NCI-H446 (cell line): Measurements from ENCODE around the gene CASKIN2.
"Not testable (repeated sequence)": the region's sequence is repeated elsewhere in the genome, so short reads cannot be mapped to it uniquely, and the experiment has no call there.

Source experiments
- DNase-seq, 2 experiments: peaks; one replicate each; lab custom pipeline; 2025; lab: John Stamatoyannopoulos, UW

Gene CASKIN2

GRCh38 chr17:75490953-75491649 lies 24.2 kb downstream of the CASKIN2 start:
- DNase-seq: no peak

GRCh38 chr17:75490173-75490743 lies 25.1 kb downstream of the CASKIN2 start:
- DNase-seq: no peak

- DNase-seq: no peak
These were observed 25.8 kb downstream of the CASKIN2 start for GRCh38 chr17:75489511-75489955.

- DNase-seq: no peak
These were observed 26.4 kb downstream of the CASKIN2 start for GRCh38 chr17:75488693-75489510.

- no peak for DNase-seq
These were observed 27.8 kb downstream of the CASKIN2 start for GRCh38 chr17:75487351-75488070.

- DNase-seq: no peak
These were observed 28.4 kb downstream of the CASKIN2 start for GRCh38 chr17:75486951-75487350.

GRCh38 chr17:75486151-75486550 lies 29.2 kb downstream of the CASKIN2 start:
- DNase-seq: no peak

GRCh38 chr17:75485688-75486087 lies 29.6 kb downstream of the CASKIN2 start:
- no peak for DNase-seq

- DNase-seq: no peak
These were observed 33.0 kb downstream of the CASKIN2 start for GRCh38 chr17:75482098-75482942.

- DNase-seq: no peak
These were observed 33.9 kb downstream of the CASKIN2 start for GRCh38 chr17:75481194-75482068.

- no peak for DNase-seq
These were observed 35.1 kb downstream of the CASKIN2 start for GRCh38 chr17:75480281-75480680.

- no peak for DNase-seq
These were observed 36.8 kb downstream of the CASKIN2 start for GRCh38 chr17:75478508-75478907.

- not testable (repeated sequence) for DNase-seq
These were observed 37.9 kb downstream of the CASKIN2 start for GRCh38 chr17:75477490-75477862.

GRCh38 chr17:75476752-75477489 lies 38.4 kb downstream of the CASKIN2 start:
- DNase-seq: no peak

- DNase-seq: no peak
These were observed 39.1 kb downstream of the CASKIN2 start for GRCh38 chr17:75476271-75476671.

- no peak for DNase-seq
These were observed 39.5 kb downstream of the CASKIN2 start for GRCh38 chr17:75475851-75476250.

- no peak for DNase-seq
These were observed 40.0 kb downstream of the CASKIN2 start for GRCh38 chr17:75475144-75475835.

- DNase-seq: no peak
These were observed 40.6 kb downstream of the CASKIN2 start for GRCh38 chr17:75474736-75475135.

- no peak for DNase-seq
These were observed 42.1 kb downstream of the CASKIN2 start for GRCh38 chr17:75473246-75473645.
